HepG2 (cell line): Measurements from ENCODE around the gene LILRB2. TPM values are rescaled to one million over a fixed set of nuclear protein-coding genes. Genes with fewer than 3 reads are reported as not detected.

Source experiments
- CC2D1A ChIP-seq: sonication (generic); formaldehyde crosslinking; IDR thresholded peaks from 2 replicates; pipeline ENCODE4 v1.8.1; 2023; ENCODE audit warnings: mild to moderate bottlenecking, missing genetic modification reagents
- ERF ChIP-seq: IDR thresholded peaks from 2 replicates; pipeline ENCODE4 v1.6.1; 2018; ENCODE audit warnings: missing biosample characterization, missing genetic modification reagents
- ZBTB42 ChIP-seq: sonication (generic); formaldehyde crosslinking; IDR thresholded peaks from 2 replicates; pipeline ENCODE4 v1.5.0; 2020; ENCODE audit warnings: mild to moderate bottlenecking, missing genetic modification reagents
- ZFP82 ChIP-seq: sonication (generic); formaldehyde crosslinking; IDR thresholded peaks from 2 replicates; pipeline ENCODE4 v1.5.1; 2020; ENCODE audit warnings: mild to moderate bottlenecking, missing genetic modification reagents, borderline replicate concordance
- ZNF10 ChIP-seq: sonication (generic); formaldehyde crosslinking; IDR thresholded peaks from 2 replicates; pipeline ENCODE4 v1.4.0; 2020; ENCODE audit warnings: mild to moderate bottlenecking, low read depth, missing genetic modification reagents, borderline replicate concordance
- ZNF235 ChIP-seq: sonication (generic); formaldehyde crosslinking; IDR thresholded peaks from 2 replicates; pipeline ENCODE4 v1.8.1; 2023; ENCODE audit warnings: mild to moderate bottlenecking, missing genetic modification reagents, borderline replicate concordance
- ZNF850 ChIP-seq: sonication (generic); formaldehyde crosslinking; conservative IDR thresholded peaks from 2 replicates; pipeline ENCODE4 v1.9.0; 2021; ENCODE audit warnings: mild to moderate bottlenecking, missing genetic modification reagents
- polyA plus RNA-seq, 8 experiments: library from polyadenylated mRNA; depleted of rRNA in 3 of 8; stranded (reverse) in 7 of 8; unstranded in 1 of 8; fragments of >200 nt; fragmentation: Illumina TruSeq in 4 of 8; extraction: Trizol in 4 of 8; gene quantifications; 2 replicates each; pipeline versions ENCODE4 v1.2.1 to v1.2.3, GENCODE V29; 2011 to 2016; ENCODE audit warnings: low read depth in 4 of 8, missing spikeins in 1 of 8, mixed read lengths in 1 of 8; ENCODE audit not compliant: insufficient read depth in 1 of 8
- total RNA-seq, 5 experiments: library from RNA; depleted of rRNA; stranded (reverse); fragments of >200 nt; fragmentation: Illumina TruSeq; extraction: Trizol; gene quantifications; 2 replicates each; pipeline ENCODE4 v1.2.3, GENCODE V29; 2016; ENCODE audit warnings: low read depth in 1 of 5
- TF ChIP-seq, protein P1 (sequence below): sonication (generic); formaldehyde crosslinking; IDR thresholded peaks from 2 replicates; pipeline ENCODE4 v1.9.0; 2021; ENCODE audit warnings: mild to moderate bottlenecking, missing genetic modification reagents
- TF ChIP-seq, protein P2 (sequence below): sonication (generic); formaldehyde crosslinking; IDR thresholded peaks from 2 replicates; pipeline ENCODE4 v1.4.0; 2020; ENCODE audit warnings: missing genetic modification reagents, borderline replicate concordance
- TF ChIP-seq, protein P3 (sequence below): sonication (generic); formaldehyde crosslinking; IDR thresholded peaks from 2 replicates; pipeline ENCODE4 v1.5.1; 2020; ENCODE audit warnings: mild to moderate bottlenecking, missing genetic modification reagents, moderate library complexity
- TF ChIP-seq, protein P4 (sequence below): IDR thresholded peaks from 2 replicates; pipeline ENCODE4 v1.4.0; 2020; ENCODE audit warnings: mild to moderate bottlenecking, missing genetic modification reagents

LILRB2 gene
- total and polyA plus RNA-seq, 2 of the 13 experiments (the other 11 are each of a cell fraction or from before 2014, with no cell fraction given), result not detected

DNA sequence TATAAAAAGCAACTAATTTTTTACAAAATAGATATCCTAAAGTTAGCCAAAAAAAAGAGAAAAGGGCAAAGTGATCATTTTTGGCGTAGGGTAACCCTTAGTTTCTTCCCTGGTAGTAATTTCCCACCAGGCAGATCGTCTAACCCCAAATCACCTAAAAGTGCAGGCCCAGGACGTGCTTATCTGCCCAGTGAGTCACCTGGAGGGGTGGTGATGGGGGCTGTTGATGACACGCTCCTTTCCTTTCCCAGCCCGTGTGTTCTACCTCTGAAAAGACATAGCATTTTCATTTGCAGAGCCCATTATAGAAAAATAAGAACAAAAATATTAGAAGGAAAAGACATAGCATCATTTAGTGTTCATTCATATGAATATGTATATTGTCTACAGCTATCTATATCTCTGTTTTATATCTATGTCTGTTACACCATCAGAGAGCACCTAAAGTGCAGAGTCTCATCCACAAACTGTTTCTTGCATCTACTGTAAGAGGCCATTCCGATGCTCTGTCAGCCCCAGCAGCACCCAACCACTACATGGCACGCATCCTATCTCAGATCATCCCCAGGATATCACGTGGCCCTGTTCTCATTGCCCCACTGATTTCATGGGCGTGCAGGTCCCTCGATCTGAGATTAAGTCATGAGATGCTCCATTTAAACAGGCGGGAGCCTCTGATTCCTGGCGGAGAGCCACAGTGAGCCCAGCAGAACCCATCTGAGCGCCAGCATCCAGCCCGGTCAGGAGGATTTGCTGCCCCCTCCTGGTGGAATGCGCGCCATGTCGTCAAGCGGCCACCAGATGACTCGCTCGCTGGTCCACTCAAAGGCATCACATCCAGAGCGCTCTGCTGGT is 49.6 kb downstream of the LILRB2 start (continued):
- TF ChIP-seq, protein P1, sequence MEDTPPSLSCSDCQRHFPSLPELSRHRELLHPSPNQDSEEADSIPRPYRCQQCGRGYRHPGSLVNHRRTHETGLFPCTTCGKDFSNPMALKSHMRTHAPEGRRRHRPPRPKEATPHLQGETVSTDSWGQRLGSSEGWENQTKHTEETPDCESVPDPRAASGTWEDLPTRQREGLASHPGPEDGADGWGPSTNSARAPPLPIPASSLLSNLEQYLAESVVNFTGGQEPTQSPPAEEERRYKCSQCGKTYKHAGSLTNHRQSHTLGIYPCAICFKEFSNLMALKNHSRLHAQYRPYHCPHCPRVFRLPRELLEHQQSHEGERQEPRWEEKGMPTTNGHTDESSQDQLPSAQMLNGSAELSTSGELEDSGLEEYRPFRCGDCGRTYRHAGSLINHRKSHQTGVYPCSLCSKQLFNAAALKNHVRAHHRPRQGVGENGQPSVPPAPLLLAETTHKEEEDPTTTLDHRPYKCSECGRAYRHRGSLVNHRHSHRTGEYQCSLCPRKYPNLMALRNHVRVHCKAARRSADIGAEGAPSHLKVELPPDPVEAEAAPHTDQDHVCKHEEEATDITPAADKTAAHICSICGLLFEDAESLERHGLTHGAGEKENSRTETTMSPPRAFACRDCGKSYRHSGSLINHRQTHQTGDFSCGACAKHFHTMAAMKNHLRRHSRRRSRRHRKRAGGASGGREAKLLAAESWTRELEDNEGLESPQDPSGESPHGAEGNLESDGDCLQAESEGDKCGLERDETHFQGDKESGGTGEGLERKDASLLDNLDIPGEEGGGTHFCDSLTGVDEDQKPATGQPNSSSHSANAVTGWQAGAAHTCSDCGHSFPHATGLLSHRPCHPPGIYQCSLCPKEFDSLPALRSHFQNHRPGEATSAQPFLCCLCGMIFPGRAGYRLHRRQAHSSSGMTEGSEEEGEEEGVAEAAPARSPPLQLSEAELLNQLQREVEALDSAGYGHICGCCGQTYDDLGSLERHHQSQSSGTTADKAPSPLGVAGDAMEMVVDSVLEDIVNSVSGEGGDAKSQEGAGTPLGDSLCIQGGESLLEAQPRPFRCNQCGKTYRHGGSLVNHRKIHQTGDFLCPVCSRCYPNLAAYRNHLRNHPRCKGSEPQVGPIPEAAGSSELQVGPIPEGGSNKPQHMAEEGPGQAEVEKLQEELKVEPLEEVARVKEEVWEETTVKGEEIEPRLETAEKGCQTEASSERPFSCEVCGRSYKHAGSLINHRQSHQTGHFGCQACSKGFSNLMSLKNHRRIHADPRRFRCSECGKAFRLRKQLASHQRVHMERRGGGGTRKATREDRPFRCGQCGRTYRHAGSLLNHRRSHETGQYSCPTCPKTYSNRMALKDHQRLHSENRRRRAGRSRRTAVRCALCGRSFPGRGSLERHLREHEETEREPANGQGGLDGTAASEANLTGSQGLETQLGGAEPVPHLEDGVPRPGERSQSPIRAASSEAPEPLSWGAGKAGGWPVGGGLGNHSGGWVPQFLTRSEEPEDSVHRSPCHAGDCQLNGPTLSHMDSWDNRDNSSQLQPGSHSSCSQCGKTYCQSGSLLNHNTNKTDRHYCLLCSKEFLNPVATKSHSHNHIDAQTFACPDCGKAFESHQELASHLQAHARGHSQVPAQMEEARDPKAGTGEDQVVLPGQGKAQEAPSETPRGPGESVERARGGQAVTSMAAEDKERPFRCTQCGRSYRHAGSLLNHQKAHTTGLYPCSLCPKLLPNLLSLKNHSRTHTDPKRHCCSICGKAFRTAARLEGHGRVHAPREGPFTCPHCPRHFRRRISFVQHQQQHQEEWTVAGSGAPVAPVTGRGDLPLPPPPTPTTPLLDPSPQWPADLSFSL (CRISPR knock-in tag), result peak; percentile 29; the same call in 1 of the 2 replicates
- TF ChIP-seq ZBTB42 (CRISPR knock-in tag), result no peak
- no peak for TF ChIP-seq ZNF10 (CRISPR knock-in tag)
- TF ChIP-seq, protein P2, sequence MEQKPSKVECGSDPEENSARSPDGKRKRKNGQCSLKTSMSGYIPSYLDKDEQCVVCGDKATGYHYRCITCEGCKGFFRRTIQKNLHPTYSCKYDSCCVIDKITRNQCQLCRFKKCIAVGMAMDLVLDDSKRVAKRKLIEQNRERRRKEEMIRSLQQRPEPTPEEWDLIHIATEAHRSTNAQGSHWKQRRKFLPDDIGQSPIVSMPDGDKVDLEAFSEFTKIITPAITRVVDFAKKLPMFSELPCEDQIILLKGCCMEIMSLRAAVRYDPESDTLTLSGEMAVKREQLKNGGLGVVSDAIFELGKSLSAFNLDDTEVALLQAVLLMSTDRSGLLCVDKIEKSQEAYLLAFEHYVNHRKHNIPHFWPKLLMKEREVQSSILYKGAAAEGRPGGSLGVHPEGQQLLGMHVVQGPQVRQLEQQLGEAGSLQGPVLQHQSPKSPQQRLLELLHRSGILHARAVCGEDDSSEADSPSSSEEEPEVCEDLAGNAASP (CRISPR knock-in tag), result peak; percentile 67; the same call in 1 of the 2 replicates
- no peak for TF ChIP-seq CC2D1A
- TF ChIP-seq ERF, result peak; percentile 46; the same call in 1 of the 2 replicates
- TF ChIP-seq ZNF235, result no peak
- TF ChIP-seq, protein P3, sequence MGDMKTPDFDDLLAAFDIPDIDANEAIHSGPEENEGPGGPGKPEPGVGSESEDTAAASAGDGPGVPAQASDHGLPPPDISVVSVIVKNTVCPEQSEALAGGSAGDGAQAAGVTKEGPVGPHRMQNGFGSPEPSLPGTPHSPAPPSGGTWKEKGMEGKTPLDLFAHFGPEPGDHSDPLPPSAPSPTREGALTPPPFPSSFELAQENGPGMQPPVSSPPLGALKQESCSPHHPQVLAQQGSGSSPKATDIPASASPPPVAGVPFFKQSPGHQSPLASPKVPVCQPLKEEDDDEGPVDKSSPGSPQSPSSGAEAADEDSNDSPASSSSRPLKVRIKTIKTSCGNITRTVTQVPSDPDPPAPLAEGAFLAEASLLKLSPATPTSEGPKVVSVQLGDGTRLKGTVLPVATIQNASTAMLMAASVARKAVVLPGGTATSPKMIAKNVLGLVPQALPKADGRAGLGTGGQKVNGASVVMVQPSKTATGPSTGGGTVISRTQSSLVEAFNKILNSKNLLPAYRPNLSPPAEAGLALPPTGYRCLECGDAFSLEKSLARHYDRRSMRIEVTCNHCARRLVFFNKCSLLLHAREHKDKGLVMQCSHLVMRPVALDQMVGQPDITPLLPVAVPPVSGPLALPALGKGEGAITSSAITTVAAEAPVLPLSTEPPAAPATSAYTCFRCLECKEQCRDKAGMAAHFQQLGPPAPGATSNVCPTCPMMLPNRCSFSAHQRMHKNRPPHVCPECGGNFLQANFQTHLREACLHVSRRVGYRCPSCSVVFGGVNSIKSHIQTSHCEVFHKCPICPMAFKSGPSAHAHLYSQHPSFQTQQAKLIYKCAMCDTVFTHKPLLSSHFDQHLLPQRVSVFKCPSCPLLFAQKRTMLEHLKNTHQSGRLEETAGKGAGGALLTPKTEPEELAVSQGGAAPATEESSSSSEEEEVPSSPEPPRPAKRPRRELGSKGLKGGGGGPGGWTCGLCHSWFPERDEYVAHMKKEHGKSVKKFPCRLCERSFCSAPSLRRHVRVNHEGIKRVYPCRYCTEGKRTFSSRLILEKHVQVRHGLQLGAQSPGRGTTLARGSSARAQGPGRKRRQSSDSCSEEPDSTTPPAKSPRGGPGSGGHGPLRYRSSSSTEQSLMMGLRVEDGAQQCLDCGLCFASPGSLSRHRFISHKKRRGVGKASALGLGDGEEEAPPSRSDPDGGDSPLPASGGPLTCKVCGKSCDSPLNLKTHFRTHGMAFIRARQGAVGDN (CRISPR knock-in tag), result peak; percentile 73
- TF ChIP-seq ZFP82 (CRISPR knock-in tag), result no peak
- TF ChIP-seq, protein P4, sequence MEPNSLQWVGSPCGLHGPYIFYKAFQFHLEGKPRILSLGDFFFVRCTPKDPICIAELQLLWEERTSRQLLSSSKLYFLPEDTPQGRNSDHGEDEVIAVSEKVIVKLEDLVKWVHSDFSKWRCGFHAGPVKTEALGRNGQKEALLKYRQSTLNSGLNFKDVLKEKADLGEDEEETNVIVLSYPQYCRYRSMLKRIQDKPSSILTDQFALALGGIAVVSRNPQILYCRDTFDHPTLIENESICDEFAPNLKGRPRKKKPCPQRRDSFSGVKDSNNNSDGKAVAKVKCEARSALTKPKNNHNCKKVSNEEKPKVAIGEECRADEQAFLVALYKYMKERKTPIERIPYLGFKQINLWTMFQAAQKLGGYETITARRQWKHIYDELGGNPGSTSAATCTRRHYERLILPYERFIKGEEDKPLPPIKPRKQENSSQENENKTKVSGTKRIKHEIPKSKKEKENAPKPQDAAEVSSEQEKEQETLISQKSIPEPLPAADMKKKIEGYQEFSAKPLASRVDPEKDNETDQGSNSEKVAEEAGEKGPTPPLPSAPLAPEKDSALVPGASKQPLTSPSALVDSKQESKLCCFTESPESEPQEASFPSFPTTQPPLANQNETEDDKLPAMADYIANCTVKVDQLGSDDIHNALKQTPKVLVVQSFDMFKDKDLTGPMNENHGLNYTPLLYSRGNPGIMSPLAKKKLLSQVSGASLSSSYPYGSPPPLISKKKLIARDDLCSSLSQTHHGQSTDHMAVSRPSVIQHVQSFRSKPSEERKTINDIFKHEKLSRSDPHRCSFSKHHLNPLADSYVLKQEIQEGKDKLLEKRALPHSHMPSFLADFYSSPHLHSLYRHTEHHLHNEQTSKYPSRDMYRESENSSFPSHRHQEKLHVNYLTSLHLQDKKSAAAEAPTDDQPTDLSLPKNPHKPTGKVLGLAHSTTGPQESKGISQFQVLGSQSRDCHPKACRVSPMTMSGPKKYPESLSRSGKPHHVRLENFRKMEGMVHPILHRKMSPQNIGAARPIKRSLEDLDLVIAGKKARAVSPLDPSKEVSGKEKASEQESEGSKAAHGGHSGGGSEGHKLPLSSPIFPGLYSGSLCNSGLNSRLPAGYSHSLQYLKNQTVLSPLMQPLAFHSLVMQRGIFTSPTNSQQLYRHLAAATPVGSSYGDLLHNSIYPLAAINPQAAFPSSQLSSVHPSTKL (CRISPR knock-in tag), result peak; percentile 35; the same call in 1 of the 2 replicates
- TF ChIP-seq ZNF850, result no peak
